Lower leg skin (tissue), 3 donors: ENCODE results near the gene GREM1.

Source experiments
- CTCF ChIP-seq, 3 donors: fragments of 450-650 bp; IDR thresholded peaks; one replicate each; pipeline ENCODE4 v1.5.1; 2016; ENCODE audit warnings: antibody characterized with exemption in 3 of 3, mild to moderate bottlenecking in 3 of 3, moderate library complexity in 2 of 3
- POLR2A ChIP-seq, 2 donors: fragments of 450-650 bp; IDR thresholded peaks; one replicate each; pipeline ENCODE4 v1.6.1; 2016 to 2017; ENCODE audit warnings: antibody characterized with exemption in 2 of 2, mild to moderate bottlenecking in 1 of 2, moderate library complexity in 1 of 2

DNA sequence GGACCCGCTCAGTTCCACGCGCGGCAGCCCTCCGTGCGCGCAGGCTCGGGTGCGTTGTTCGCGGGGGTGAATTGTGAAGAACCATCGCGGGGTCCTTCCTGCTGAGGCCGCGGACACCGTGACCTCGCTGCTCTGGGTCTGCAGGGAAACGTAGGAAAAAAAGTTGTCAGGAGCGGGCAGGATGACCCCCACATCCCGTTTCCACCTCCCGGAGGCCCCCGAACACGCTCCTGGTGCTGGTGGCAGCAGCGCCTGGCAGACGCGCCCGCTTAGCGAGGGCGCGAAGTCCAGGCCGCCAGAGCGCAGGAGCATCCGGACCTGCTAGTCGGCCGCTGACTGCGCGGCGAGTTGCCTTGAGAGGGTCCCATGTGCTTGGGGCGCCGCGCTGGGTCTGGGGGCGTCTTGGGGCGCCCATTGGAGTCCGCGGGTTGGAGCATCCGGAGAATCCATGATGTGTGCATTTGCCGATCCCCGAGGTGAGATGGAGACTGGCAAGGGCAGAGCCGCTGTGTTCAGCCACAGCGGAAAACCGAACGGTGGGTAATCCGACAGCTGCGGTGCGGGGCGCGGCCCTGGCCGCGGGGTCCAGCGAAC lies 520 bp downstream of the GREM1 start:
- no peak for TF ChIP-seq CTCF (IDR thresholded peaks at IDR 0.05)
- no peak for TF ChIP-seq POLR2A (IDR thresholded peaks at IDR 0.05)
